ENCODE data around the gene KRT80. TPM values are rescaled to one million over a fixed set of nuclear protein-coding genes. Genes with fewer than 3 reads are reported as not detected.

KRT80 gene
- total and polyA plus RNA-seq, 2 experiments from 2014 or later, result not detected

DNA sequence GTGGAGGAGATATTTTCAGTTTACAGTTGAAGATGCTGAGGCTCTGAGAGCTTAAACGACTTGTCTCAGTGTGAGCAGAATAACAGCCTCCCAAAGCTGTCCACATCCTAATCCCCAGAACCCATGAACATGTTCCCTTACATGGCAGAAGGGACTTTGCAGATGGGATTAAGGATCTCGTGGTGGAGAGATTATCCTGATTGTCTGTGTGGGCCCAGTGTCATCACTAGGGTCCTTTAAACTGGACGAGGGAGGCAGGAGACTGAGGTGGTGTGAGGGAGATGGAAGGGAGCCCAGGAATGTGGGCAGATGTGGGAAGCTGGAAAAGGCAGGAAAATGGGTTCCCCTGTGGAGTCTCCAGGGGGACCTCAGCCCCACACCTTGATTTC lies 9.6 kb upstream of the KRT80 start:
- Histone ChIP-seq H3K36me3 (ENCODE audit: insufficient read depth) (no peaks in the 10 kb centered on the region), H4K20me1 (replicated peaks; ENCODE audit: insufficient read depth) (no peaks in the 10 kb centered on the region), H3F3A (replicated peaks; ENCODE audit: low read depth) (no peaks in the 10 kb centered on the region), H3K9me2 (ENCODE audit: insufficient read depth) (no peaks in the 10 kb centered on the region), H3K4me2 (no peak overlapping the region), H3K79me2 (replicated peaks; ENCODE audit: insufficient read depth) (no peaks in the 10 kb centered on the region), H3K4me3 (no peak overlapping the region), H3K27me3 (ENCODE audit: insufficient read depth) (no peaks in the 10 kb centered on the region), H3K27ac (ENCODE audit: low read depth) (no peak overlapping the region), H3K4me1 (ENCODE audit: insufficient read depth) (peaks cover 5% of the 10 kb centered on the region), H2AFZ (peak overlapping the region; percentile 69; the same call in 1 of the 2 replicates)
- H3K4me3 Mint-ChIP-seq, result no peak overlapping the region
- H3K27me3 Mint-ChIP-seq (ENCODE audit: insufficient read depth, low read depth, poor library complexity), result peaks cover 4% of the 10 kb centered on the region
- no peak overlapping the region for H3K27ac Mint-ChIP-seq
- no peaks in the 10 kb centered on the region for H3K9me3 Mint-ChIP-seq
- TF ChIP-seq EZH2 (IDR thresholded peaks at IDR 0.05; ENCODE audit: low read depth, unreplicated experiment) (no peak), EZH2phosphoT487 (IDR thresholded peaks at IDR 0.05; ENCODE audit: unreplicated experiment) (no peak), CREB1 (CRISPR knock-in tag; IDR thresholded peaks at IDR 0.05; ENCODE audit: low read depth) (no peak), ZNF114 (CRISPR knock-in tag; IDR thresholded peaks at IDR 0.05) (no peak), POLR2AphosphoS5 (IDR thresholded peaks at IDR 0.05; ENCODE audit: low read depth) (no peak), STAT1 (IDR thresholded peaks at IDR 0.05; ENCODE audit: unreplicated experiment) (no peak), NANOG (IDR thresholded peaks at IDR 0.05; ENCODE audit: borderline replicate concordance) (no peak), ZNF331 (CRISPR knock-in tag; IDR thresholded peaks at IDR 0.05; ENCODE audit: low read depth) (no peak), JUNB (IDR thresholded peaks at IDR 0.05; ENCODE audit: unreplicated experiment) (no peak)
- TF ChIP-seq, protein P1, sequence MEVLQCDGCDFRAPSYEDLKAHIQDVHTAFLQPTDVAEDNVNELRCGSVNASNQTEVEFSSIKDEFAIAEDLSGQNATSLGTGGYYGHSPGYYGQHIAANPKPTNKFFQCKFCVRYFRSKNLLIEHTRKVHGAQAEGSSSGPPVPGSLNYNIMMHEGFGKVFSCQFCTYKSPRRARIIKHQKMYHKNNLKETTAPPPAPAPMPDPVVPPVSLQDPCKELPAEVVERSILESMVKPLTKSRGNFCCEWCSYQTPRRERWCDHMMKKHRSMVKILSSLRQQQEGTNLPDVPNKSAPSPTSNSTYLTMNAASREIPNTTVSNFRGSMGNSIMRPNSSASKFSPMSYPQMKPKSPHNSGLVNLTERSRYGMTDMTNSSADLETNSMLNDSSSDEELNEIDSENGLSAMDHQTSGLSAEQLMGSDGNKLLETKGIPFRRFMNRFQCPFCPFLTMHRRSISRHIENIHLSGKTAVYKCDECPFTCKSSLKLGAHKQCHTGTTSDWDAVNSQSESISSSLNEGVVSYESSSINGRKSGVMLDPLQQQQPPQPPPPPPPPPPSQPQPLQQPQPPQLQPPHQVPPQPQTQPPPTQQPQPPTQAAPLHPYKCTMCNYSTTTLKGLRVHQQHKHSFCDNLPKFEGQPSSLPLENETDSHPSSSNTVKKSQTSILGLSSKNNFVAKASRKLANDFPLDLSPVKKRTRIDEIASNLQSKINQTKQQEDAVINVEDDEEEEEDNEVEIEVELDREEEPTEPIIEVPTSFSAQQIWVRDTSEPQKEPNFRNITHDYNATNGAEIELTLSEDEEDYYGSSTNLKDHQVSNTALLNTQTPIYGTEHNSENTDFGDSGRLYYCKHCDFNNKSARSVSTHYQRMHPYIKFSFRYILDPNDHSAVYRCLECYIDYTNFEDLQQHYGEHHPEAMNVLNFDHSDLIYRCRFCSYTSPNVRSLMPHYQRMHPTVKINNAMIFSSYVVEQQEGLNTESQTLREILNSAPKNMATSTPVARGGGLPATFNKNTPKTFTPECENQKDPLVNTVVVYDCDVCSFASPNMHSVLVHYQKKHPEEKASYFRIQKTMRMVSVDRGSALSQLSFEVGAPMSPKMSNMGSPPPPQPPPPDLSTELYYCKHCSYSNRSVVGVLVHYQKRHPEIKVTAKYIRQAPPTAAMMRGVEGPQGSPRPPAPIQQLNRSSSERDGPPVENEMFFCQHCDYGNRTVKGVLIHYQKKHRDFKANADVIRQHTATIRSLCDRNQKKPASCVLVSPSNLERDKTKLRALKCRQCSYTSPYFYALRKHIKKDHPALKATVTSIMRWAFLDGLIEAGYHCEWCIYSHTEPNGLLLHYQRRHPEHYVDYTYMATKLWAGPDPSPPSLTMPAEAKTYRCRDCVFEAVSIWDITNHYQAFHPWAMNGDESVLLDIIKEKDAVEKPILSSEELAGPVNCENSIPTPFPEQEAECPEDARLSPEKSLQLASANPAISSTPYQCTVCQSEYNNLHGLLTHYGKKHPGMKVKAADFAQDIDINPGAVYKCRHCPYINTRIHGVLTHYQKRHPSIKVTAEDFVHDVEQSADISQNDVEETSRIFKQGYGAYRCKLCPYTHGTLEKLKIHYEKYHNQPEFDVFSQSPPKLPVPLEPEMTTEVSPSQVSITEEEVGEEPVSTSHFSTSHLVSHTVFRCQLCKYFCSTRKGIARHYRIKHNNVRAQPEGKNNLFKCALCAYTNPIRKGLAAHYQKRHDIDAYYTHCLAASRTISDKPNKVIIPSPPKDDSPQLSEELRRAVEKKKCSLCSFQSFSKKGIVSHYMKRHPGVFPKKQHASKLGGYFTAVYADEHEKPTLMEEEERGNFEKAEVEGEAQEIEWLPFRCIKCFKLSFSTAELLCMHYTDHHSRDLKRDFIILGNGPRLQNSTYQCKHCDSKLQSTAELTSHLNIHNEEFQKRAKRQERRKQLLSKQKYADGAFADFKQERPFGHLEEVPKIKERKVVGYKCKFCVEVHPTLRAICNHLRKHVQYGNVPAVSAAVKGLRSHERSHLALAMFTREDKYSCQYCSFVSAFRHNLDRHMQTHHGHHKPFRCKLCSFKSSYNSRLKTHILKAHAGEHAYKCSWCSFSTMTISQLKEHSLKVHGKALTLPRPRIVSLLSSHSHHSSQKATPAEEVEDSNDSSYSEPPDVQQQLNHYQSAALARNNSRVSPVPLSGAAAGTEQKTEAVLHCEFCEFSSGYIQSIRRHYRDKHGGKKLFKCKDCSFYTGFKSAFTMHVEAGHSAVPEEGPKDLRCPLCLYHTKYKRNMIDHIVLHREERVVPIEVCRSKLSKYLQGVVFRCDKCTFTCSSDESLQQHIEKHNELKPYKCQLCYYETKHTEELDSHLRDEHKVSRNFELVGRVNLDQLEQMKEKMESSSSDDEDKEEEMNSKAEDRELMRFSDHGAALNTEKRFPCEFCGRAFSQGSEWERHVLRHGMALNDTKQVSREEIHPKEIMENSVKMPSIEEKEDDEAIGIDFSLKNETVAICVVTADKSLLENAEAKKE (CRISPR knock-in tag; IDR thresholded peaks at IDR 0.05), result no peak
- TF ChIP-seq, protein P2, sequence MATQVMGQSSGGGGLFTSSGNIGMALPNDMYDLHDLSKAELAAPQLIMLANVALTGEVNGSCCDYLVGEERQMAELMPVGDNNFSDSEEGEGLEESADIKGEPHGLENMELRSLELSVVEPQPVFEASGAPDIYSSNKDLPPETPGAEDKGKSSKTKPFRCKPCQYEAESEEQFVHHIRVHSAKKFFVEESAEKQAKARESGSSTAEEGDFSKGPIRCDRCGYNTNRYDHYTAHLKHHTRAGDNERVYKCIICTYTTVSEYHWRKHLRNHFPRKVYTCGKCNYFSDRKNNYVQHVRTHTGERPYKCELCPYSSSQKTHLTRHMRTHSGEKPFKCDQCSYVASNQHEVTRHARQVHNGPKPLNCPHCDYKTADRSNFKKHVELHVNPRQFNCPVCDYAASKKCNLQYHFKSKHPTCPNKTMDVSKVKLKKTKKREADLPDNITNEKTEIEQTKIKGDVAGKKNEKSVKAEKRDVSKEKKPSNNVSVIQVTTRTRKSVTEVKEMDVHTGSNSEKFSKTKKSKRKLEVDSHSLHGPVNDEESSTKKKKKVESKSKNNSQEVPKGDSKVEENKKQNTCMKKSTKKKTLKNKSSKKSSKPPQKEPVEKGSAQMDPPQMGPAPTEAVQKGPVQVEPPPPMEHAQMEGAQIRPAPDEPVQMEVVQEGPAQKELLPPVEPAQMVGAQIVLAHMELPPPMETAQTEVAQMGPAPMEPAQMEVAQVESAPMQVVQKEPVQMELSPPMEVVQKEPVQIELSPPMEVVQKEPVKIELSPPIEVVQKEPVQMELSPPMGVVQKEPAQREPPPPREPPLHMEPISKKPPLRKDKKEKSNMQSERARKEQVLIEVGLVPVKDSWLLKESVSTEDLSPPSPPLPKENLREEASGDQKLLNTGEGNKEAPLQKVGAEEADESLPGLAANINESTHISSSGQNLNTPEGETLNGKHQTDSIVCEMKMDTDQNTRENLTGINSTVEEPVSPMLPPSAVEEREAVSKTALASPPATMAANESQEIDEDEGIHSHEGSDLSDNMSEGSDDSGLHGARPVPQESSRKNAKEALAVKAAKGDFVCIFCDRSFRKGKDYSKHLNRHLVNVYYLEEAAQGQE (IDR thresholded peaks at IDR 0.05; ENCODE audit: unreplicated experiment), result no peak
- TF ChIP-seq, protein P3, sequence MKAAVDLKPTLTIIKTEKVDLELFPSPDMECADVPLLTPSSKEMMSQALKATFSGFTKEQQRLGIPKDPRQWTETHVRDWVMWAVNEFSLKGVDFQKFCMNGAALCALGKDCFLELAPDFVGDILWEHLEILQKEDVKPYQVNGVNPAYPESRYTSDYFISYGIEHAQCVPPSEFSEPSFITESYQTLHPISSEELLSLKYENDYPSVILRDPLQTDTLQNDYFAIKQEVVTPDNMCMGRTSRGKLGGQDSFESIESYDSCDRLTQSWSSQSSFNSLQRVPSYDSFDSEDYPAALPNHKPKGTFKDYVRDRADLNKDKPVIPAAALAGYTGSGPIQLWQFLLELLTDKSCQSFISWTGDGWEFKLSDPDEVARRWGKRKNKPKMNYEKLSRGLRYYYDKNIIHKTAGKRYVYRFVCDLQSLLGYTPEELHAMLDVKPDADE (IDR thresholded peaks at IDR 0.05), result no peak
- TF ChIP-seq, protein P4, sequence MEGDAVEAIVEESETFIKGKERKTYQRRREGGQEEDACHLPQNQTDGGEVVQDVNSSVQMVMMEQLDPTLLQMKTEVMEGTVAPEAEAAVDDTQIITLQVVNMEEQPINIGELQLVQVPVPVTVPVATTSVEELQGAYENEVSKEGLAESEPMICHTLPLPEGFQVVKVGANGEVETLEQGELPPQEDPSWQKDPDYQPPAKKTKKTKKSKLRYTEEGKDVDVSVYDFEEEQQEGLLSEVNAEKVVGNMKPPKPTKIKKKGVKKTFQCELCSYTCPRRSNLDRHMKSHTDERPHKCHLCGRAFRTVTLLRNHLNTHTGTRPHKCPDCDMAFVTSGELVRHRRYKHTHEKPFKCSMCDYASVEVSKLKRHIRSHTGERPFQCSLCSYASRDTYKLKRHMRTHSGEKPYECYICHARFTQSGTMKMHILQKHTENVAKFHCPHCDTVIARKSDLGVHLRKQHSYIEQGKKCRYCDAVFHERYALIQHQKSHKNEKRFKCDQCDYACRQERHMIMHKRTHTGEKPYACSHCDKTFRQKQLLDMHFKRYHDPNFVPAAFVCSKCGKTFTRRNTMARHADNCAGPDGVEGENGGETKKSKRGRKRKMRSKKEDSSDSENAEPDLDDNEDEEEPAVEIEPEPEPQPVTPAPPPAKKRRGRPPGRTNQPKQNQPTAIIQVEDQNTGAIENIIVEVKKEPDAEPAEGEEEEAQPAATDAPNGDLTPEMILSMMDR (conservative IDR thresholded peaks at IDR 0.05; ENCODE audit: low read depth in 2 of 2), result no peak
- ATAC-seq (no peak), DNase-seq (ENCODE audit: low spot score) (no peak)
- peaks cover 25% of the 10 kb centered on the region for H3K4me1 Mint-ChIP-seq
- H3K36me3 Mint-ChIP-seq (ENCODE audit: low read depth), result no peaks in the 10 kb centered on the region

All from GM23338 (cell line).